Left lobe of liver (tissue), 1 donor: ENCODE results near the gene PI16. TPM values are rescaled to one million over a fixed set of nuclear protein-coding genes. Genes with fewer than 3 reads are reported as not detected.

Experiments
- total RNA-seq: library from RNA; stranded (reverse); gene quantifications from one replicate; pipeline ENCODE4 v1.2.1, GENCODE V29; 2021
- donor health status: DM: no; HTN: yes; CAD: no.

Gene PI16
- total RNA-seq, 1 donor from 2014 or later, result not detected

Other genes starting within 250 kb of the PI16 start
- gene CPNE5, start 115.3 kb upstream of the PI16 start, total RNA-seq, result 0.25 TPM
- gene PPIL1, start 79.9 kb upstream of the PI16 start, total RNA-seq, result 10.7 TPM
- gene C6orf89, start 68.8 kb upstream of the PI16 start, total RNA-seq, result 34.1 TPM
- 63.8 TPM for gene MTCH1, start 31.5 kb downstream of the PI16 start, total RNA-seq
- gene FGD2, start 50.9 kb downstream of the PI16 start, total RNA-seq, result 10.3 TPM
- gene PIM1, start 215.4 kb downstream of the PI16 start, total RNA-seq, result 5.7 TPM